ENCODE data around the gene PRPS1L1.

PRPS1L1 gene

DNA sequence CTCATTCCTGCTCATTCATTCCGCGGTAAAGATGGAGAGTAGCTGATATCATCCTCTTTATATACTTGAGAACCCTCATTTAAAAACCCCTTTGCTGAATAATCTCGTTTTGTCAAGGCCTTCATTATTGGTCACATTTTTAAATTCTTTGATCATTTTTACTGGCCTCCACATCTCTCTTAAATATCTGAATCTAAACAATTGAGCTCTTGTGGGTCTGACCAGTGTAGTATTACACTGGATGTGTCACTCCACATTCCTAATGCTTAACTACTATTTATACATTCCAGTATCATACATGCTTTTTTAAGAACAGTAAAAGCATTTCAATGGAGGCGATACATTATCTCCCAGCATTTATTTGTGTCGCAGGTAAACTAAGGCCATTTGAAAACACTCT, 12.6 kb upstream of the PRPS1L1 start:
- peak; percentile 26 for DNase-seq (ENCODE audit: low read depth)
- TF ChIP-seq, protein P1, sequence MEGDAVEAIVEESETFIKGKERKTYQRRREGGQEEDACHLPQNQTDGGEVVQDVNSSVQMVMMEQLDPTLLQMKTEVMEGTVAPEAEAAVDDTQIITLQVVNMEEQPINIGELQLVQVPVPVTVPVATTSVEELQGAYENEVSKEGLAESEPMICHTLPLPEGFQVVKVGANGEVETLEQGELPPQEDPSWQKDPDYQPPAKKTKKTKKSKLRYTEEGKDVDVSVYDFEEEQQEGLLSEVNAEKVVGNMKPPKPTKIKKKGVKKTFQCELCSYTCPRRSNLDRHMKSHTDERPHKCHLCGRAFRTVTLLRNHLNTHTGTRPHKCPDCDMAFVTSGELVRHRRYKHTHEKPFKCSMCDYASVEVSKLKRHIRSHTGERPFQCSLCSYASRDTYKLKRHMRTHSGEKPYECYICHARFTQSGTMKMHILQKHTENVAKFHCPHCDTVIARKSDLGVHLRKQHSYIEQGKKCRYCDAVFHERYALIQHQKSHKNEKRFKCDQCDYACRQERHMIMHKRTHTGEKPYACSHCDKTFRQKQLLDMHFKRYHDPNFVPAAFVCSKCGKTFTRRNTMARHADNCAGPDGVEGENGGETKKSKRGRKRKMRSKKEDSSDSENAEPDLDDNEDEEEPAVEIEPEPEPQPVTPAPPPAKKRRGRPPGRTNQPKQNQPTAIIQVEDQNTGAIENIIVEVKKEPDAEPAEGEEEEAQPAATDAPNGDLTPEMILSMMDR (IDR thresholded peaks at IDR 0.05; ENCODE audit: low read depth, low read length, missing control alignments): no peak
- in situ Hi-C loops (cut with HindIII; ENCODE audit: low sequenced_read_pairs): no loop called here
- H3K4me3 ChIP-seq (ENCODE audit: low read depth, low read length): no peak overlapping the region

DNA sequence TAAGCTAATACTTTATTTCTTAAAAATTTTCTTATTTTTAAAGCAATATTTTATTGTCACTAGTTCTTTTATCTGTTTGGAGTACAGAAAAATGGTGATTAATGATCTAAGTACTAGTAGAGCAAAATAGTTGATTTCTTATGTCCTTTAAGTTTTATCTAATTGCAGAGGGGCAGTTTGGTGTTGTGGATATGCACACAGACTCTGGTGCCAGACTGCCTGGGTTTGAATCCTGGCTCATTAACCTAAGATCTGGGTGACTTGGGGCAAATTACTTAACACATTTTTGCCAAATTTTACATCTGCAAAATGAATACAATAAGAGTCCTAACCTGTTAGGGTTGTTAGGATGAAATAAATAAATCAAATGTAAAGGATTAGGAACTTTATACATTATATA, 10.7 kb upstream of the PRPS1L1 start:
- in situ Hi-C loops (cut with HindIII; ENCODE audit: low sequenced_read_pairs): no loop called here
- TF ChIP-seq, protein P1 (IDR thresholded peaks at IDR 0.05; ENCODE audit: low read depth, low read length, missing control alignments): no peak
- no peak overlapping the region for H3K4me3 ChIP-seq (ENCODE audit: low read depth, low read length)
- no peak for DNase-seq (ENCODE audit: low read depth)

- DNase-seq (ENCODE audit: low read depth): no peak
- TF ChIP-seq, protein P1 (IDR thresholded peaks at IDR 0.05; ENCODE audit: low read depth, low read length, missing control alignments): no peak
- no peak overlapping the region for H3K4me3 ChIP-seq (ENCODE audit: low read depth, low read length)
- in situ Hi-C loops (cut with HindIII; ENCODE audit: low sequenced_read_pairs): no loop called here
Observed at GRCh38 chr7:18037609-18038008, 10.0 kb upstream of the PRPS1L1 start.

DNA sequence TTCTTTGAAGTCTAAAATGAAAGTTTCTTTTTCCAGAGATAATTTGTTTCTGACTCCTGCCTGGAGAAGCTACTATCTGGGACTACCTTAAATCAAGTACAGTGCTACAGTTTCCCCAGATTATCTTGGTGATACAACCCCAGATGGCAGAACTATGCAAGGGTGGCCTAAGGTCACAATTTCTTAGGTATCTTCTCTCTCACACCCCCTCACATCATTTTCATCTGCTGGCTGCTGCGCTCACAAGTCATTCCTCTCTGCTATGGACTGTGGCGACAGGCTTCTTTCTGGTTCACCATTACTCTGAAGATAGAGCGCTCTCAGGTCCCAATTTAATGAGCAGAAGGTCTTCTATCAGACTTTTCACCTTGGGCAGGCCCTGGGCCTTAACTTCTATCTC, 9.1 kb upstream of the PRPS1L1 start:
- TF ChIP-seq, protein P1 (IDR thresholded peaks at IDR 0.05; ENCODE audit: low read depth, low read length, missing control alignments): no peak
- in situ Hi-C loops (cut with HindIII; ENCODE audit: low sequenced_read_pairs): no loop called here
- H3K4me3 ChIP-seq (ENCODE audit: low read depth, low read length): no peak overlapping the region
- no peak for DNase-seq (ENCODE audit: low read depth)

DNA sequence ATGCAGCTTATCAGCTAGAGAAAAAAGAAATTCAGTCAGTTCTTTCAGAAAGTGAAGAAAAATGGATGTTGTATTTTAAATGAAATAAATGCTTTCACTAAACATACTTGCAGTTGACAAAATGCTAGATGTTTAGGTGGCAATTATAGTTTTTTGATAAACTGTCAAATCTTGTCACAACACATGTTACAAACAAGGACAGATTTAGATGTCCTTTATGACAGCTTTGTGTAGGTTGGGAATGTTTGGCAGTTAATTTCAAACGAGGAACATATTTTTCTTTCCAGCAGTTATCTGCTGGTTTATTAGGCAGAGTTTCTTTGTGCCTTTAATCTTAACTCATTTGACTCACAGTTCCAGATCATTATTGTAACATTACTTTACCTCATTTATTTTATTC, 3.1 kb upstream of the PRPS1L1 start:
- TF ChIP-seq, protein P1 (IDR thresholded peaks at IDR 0.05; ENCODE audit: low read depth, low read length, missing control alignments): no peak
- no peak for DNase-seq (ENCODE audit: low read depth)
- in situ Hi-C loops (cut with HindIII; ENCODE audit: low sequenced_read_pairs): no loop called here
- no peak overlapping the region for H3K4me3 ChIP-seq (ENCODE audit: low read depth, low read length)

- TF ChIP-seq, protein P1 (IDR thresholded peaks at IDR 0.05; ENCODE audit: low read depth, low read length, missing control alignments): no peak
- no peak overlapping the region for H3K4me3 ChIP-seq (ENCODE audit: low read depth, low read length)
- in situ Hi-C loops (cut with HindIII; ENCODE audit: low sequenced_read_pairs): no loop called here
- DNase-seq (ENCODE audit: low read depth): no peak
Observed at GRCh38 chr7:18020138-18020715, 7.4 kb downstream of the PRPS1L1 start.

Data from astrocyte of the cerebellum (primary cell).